Activated CD4-positive, CD25-positive, alpha-beta regulatory T cell (primary cell): ENCODE results near the gene NFE2L3.
"Not testable (repeated sequence)": the region's sequence is repeated elsewhere in the genome, so short reads cannot be mapped to it uniquely, and the experiment has no call there.

Experiments used
- DNase-seq, 4 experiments: peaks; one replicate each; lab custom pipeline; 2025; lab: John Stamatoyannopoulos, UW

NFE2L3 gene

DNA sequence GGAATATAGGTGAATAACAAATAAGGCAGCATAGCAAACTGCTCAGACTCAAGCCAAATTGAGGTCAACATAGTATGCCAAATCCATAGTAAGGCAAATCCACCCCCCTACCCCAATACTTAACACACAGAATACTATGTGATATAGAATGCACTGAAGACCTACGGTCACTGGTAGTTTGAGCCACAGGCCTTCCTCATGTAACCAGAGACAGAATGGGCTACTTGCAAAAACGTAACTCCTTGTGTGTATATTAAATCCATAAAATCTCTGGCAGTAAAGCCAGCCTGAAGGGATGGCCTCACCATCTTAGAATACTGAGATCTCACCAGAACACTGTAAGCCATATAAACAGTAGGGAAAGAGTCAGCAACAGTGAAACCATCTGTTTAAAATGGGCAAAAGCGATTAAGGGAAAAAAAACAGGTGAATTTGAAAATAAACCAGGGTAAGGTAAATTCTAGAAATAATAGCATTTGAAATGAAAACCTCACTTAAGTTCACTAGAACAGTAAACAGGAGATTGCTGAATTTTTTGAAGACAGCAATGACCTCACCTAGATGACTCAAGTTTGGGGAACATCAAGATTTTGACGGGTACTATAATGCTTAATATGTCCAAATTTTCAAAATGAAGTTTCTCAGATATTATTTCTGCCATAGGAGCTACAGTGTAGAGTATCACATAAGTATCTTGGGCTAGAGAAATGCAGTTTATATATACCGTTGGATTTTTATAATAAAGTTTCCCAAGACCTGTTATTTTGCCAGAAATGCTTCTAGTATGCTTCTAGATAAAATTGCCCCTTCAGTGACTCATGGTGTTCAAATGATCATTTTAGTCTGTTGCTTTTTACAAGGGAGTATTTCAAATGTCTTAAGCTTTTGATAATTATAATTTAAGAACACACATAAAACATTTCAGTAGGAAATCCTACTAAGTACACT lies 34.6 kb downstream of the NFE2L3 start:
- DNase-seq = no peak

DNA sequence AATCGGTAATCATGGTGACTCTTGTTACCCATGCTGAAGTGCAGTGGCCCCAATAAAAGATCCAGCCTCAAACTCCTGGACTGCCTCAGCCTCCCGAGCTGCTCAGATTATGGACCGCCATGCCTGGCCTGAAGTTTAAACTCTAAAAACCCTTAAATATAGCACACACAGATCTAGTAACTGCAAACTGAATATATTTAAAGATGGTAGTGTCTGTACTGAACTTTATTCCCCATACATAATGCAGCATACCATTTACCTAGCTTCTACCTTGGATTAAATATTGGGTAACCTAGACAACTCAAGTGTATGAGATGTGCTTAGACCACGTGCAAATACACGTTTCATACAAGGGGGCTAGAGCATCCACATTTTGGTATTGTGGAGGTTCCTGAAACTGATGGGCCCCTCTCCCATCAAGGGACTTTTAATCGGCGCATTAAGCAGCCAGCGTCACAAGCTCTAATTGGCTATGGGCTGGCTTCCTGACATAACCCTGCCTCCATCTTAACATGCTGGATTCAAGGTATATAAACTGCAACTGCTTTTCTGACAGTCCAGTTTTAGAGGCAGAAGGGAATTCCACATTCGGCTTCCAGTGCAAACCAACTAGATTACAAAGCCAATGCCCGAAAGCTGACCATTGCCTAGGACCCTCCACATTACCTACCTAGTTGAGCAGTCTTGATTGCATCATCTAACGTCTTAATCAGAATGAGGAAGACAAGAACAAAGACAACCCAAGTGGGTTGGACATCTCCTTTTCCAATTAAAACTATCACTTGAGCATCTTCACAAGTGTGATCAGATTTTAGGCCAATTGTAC lies 35.6 kb downstream of the NFE2L3 start:
- DNase-seq = no peak

GRCh38 chr7:26188206-26188956 lies 36.4 kb downstream of the NFE2L3 start:
- no peak for DNase-seq

GRCh38 chr7:26188957-26189541 lies 37.1 kb downstream of the NFE2L3 start:
- DNase-seq = no peak

DNA sequence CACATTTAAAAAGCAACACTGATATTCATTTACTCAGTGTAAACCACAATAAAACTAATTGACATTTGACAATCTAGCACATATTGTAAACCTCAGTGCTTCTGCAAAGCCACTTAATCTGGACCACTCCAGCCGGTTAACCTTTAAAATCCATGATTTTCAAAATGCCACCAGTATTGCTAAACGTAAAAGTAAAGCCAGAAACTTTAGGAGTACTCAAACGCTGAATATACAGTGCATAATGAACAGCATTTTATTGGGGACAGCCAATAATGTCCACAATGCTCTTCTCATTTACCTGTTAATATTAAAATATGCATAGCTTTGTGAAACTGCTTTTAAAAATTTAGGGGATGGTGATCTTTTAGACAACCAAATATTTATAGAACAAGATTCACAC lies 37.7 kb downstream of the NFE2L3 start:
- DNase-seq = no peak

DNA sequence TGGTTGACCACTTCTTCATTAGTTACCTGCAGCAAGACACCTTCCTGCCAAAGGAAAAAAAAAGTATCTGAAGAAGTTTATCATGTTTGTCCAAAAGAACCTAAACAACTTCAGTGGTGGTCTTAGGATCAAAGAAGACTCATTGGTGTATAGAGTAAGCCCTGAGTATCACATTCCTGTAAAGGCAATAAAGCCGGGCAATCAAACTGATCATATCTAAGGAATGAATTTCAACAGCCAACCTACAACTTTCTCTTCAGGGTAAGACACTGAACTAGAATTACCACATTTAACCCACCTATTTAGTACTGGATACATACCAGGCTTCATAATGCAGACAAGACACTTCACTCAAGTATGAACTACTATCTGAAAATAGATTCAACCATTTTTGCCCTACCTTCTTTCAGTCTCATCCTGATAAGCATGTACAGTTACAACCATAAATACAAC lies 38.4 kb downstream of the NFE2L3 start:
- no peak for DNase-seq

DNA sequence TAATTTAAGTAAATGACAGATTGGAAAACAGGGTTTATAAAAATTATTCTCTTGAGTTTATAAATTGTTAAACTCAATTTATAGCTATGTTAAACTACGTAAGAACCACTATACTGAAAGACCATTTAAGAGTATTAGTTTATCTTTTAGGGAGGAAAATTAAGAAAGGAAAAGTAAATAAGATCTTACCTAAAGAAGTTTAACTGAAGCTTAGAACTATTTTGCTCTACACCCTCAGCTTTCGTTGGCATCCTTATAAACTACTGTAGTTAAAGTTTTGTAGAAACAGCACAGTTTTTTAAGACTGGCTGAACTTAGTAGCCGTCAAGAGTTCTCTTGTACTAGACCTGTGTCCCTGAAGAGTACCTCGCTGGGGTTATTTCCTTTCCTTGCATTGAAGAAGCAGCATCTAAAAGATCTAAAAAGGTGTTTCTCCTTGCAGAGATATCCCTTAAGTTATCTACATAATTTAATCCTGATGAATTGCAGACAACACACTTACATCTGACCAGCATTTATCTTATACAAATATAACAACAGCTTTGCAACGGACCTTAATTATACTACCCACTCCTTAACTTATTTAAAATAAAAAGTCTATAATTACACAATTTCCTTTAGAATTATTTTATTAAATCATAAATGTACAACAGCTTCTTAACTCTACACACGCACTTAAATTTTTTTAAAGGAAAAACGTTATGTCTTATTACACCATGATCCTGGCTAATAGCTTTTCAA lies 39.4 kb downstream of the NFE2L3 start:
- no peak for DNase-seq

- DNase-seq = no peak
Observed at GRCh38 chr7:26191974-26192479, 40.0 kb downstream of the NFE2L3 start.

DNA sequence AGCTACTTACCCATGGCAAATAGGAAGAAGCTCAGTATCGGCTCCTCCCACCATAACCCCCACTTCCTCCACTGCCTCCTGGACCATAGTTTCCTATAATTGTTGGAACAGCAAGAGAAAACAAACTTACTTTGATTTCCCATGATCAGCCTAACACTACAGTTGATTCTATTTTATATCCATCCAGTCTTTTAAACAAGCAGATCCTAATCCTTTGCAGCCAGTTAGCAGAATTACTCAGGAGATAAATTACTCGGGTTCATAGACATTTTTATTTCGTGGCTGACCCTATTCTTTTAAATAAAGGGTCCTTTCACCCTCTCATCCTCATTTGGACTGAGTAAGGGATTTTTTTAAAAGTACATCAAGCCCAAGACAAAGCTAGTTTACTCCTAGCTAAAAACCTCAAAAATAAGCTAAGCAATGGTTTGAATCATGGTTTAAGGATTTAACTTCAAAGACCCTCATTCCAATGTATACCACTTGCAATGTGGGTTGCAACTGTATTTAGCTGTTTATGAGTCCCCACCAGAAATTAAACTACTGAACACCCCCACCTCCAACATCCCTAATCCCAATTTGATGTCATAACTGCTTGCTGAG lies 40.6 kb downstream of the NFE2L3 start:
- DNase-seq = no peak

GRCh38 chr7:26193432-26194207 lies 41.6 kb downstream of the NFE2L3 start:
- no peak for DNase-seq

- DNase-seq = not testable (repeated sequence)
Observed at GRCh38 chr7:26194764-26195163, 42.8 kb downstream of the NFE2L3 start.

DNA sequence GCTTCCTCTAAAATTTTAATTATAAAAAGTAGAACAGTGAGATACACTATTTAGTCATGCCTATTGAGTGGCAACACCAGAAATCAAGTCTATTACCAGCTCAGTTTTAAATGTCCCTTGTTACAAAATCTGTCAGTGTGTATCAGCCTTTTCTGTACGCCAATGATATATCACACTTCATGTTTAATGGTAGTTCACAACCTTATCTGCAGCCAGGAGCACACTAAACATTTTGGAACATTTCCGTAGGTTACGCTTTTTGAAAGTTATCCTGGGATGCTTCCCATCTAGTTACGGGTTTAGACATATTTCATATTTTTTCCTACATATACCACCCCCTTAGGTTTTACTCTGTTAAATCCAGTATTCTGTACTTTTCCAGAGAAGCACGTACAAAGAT lies 43.2 kb downstream of the NFE2L3 start:
- DNase-seq = no peak

DNA sequence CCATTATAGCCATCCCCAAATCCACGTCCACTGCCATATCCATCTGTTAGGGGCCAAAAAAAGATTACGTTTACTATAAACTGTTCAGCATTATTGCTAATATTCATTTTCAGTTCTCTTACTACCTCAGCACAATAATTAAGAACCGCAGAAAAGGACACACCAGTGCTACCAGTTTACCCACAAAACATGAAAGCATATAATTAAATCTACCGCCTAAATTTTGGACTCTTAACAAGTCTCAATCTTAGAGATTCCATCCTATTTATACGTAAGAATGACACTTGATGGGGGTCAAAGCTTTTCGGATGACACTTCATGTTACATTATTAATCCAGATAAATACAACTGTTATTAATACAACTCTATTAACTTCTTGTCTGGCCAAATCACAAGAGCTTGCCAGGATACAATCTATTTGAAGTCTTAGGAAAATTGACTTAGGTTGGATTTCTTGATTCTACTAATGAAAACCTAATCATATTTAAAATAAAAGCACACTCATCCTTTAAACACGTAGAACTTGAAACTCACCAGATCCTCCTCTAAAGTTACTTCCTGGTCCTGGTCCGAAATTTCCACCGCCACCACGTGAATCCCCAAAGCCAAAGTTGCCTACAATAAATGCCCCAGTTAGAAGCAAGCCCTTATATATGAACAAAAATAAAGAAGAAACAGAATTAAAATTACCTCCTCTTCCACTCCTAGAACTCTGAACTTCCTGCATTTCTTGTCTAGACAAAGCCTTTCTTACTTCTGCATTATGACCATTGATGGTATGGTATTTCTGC lies 44.1 kb downstream of the NFE2L3 start:
- no peak for DNase-seq

DNA sequence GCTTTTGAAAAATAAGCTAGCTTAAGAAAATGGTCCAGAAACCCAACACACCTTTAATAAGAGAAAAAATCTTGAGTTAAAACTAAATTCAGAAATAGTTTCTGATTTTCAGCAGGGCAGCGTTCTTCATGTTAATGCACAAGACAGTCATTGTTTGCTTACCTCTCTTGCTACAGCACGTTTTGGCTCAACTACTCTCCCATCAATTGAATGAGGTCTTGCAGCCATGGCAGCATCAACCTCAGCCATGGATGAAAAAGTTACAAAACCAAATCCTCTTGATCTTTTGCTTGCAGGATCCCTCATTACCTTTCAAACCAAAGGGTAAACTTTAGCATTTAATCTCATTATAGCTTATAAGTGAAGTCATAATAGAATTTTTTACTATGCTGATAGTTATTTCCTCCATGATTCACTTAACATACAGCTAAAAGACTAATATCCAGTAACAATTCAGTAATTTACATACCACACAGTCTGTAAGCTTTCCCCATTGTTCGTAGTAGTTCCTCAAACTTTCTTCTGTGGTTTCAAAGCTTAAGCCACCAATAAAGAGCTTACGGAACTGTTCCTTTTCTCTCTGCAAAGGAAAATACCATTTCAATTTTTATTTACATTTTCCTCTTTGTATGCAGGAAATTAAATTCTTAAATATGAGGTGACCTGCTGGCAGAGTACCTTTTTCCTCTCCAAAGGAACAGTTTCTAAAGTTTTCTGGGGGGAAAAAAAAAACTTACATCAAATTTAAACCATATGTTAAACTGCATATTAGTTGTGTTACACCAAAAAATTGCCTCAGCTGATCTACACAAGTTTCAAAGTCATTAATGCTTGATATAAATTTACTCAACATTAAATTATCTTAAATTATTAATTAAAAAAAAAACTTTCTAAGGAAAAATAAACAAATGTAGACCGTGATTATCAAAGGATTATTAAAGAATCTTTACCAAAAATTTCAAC lies 45.4 kb downstream of the NFE2L3 start:
- no peak for DNase-seq

DNA sequence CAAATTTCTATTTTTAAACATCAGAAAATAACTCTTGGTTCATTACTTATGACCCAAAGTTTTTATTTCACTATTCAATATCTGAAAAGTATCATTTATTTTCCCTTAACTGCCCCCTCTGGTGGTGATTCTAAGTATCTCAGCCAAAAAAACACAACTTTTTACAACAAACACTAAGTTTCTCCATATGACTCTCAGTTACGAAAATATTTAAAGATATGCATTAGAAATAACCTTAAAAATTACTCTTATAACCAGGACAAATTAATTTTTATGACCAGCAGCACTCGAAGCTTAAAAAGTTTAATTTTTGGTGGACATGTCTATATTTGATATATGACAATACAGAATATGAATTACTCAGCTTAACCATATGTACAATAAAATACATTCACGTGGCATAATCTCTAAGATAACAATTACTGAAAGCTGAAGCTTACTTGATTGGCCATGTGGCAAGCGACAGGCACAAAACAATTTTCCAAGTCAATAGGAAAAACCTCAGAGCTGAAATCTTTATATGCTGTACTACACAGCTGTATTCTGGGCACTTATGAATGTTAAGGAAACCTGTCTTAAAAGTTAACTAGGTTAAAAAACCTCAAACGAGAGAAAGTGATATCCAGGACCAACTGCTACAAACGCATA lies 46.3 kb downstream of the NFE2L3 start:
- no peak for DNase-seq

DNA sequence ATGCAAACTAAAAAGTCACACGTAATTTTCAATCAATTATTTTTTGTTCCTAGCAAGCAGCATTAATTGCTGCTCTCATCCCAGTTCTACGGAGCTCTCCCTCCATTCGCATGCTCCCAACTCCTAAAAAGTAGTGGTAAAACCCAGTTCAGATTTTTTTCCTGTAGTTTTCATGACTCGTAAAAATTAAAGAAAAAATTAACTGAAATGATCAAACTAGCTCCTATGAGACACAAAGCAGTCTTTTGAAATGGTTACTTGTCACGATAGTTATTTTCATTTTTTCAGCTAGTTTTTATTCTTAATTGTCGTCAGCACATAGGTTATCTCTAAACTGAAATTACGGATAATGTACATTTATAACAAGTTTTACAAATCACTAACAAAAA lies 46.8 kb downstream of the NFE2L3 start:
- DNase-seq = no peak
